Measurements from ENCODE around the gene ASCC1. TPM values are rescaled to one million over a fixed set of nuclear protein-coding genes. Genes with fewer than 3 reads are reported as not detected.

The ASCC1 gene
- total and polyA plus RNA-seq, 2 donors (not counting 3 experiments of a cell fraction or from before 2014, with no cell fraction given) = 16.0 to 24.9 TPM

GRCh38 chr10:72235544-72236279 lies 19.6 kb upstream of the ASCC1 start:
- intact Hi-C loops (cut with micrococcal nuclease) (no loop called here), dilution Hi-C loops (cut with MboI; ENCODE audit: extremely low pct_ligation_motif_present, low sequenced_read_pairs) (no loop called here)
- Histone ChIP-seq H3K79me2 (ENCODE audit: control insufficient read depth, insufficient read depth, low read length) (no peaks in the 10 kb centered on the region), H3K9me1 (replicated peaks; ENCODE audit: control insufficient read depth, extremely low read depth, insufficient read depth, low read length) (no peaks in the 10 kb centered on the region), H3K9ac (replicated peaks; ENCODE audit: extremely low read depth, insufficient read depth, low read length) (no peak overlapping the region), H3K27ac (ENCODE audit: insufficient read depth, low read depth, low read length) (no peak overlapping the region), H3K9me3 (replicated peaks; ENCODE audit: control insufficient read depth, insufficient read depth, low read length) (no peaks in the 10 kb centered on the region), H3K4me2 (ENCODE audit: insufficient read depth, low read length) (no peak overlapping the region), H3K4me3 (replicated peaks in 1 of 3; ENCODE audit: insufficient read depth in 1 of 3, low read depth in 1 of 3, low read length in 3 of 3) (no peak overlapping the region), H3K27me3 (ENCODE audit: control insufficient read depth in 2 of 2, insufficient read depth in 2 of 2, low read length in 2 of 2) (no peaks in the 10 kb centered on the region), H3K36me3 (ENCODE audit: control insufficient read depth in 2 of 2, extremely low read depth in 1 of 2, insufficient read depth in 2 of 2, low read length in 2 of 2) (peaks cover 0 to 4% of the 10 kb centered on the region in 2 experiments), H3K4me1 (ENCODE audit: control insufficient read depth, extremely low read depth, insufficient read depth, low read length) (no peaks in the 10 kb centered on the region), H2AFZ (ENCODE audit: low read depth, low read length) (no peak overlapping the region), H4K20me1 (replicated peaks; ENCODE audit: control insufficient read depth, extremely low read depth, insufficient read depth, low read length) (no peaks in the 10 kb centered on the region)
- no TSS peak for BruUV-seq (replicated peaks)
- TF ChIP-seq POLR2AphosphoS5 (IDR thresholded peaks at IDR 0.05; ENCODE audit: insufficient read depth, low read depth, low read length) = no peak
- TF ChIP-seq, protein P1, sequence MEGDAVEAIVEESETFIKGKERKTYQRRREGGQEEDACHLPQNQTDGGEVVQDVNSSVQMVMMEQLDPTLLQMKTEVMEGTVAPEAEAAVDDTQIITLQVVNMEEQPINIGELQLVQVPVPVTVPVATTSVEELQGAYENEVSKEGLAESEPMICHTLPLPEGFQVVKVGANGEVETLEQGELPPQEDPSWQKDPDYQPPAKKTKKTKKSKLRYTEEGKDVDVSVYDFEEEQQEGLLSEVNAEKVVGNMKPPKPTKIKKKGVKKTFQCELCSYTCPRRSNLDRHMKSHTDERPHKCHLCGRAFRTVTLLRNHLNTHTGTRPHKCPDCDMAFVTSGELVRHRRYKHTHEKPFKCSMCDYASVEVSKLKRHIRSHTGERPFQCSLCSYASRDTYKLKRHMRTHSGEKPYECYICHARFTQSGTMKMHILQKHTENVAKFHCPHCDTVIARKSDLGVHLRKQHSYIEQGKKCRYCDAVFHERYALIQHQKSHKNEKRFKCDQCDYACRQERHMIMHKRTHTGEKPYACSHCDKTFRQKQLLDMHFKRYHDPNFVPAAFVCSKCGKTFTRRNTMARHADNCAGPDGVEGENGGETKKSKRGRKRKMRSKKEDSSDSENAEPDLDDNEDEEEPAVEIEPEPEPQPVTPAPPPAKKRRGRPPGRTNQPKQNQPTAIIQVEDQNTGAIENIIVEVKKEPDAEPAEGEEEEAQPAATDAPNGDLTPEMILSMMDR (IDR thresholded peaks at IDR 0.05; ENCODE audit: extremely low read depth in 1 of 2, insufficient read depth in 1 of 2, low read depth in 1 of 2, low read length in 2 of 2) = no peak
- TF ChIP-seq, protein P2, sequence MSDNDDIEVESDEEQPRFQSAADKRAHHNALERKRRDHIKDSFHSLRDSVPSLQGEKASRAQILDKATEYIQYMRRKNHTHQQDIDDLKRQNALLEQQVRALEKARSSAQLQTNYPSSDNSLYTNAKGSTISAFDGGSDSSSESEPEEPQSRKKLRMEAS (IDR thresholded peaks at IDR 0.05; ENCODE audit: insufficient read depth, insufficient read length) = no peak
- TF ChIP-seq FOS (IDR thresholded peaks at IDR 0.05; ENCODE audit: borderline replicate concordance, insufficient read depth, low read length) = no peak
- no peak for TF ChIP-seq GATA2 (IDR thresholded peaks at IDR 0.05; ENCODE audit: insufficient read depth, insufficient read length, low read depth, low read length)
- no peak for TF ChIP-seq MYC (IDR thresholded peaks at IDR 0.05; ENCODE audit: low read depth, low read length)
- no peak for TF ChIP-seq JUN (IDR thresholded peaks at IDR 0.05; ENCODE audit: borderline replicate concordance, insufficient read depth, insufficient read length, low read depth)
- no peak for DNase-seq (ENCODE audit: low read depth, low spot score)
- ChIA-PET CTCF (interaction anchor here (0.8 to 3.2 kb wide), 3 partner anchors 12 to 109 kb away, joined by 3 to 11 read pairs (median 7); no protein-coding TSS in a partner anchor), POLR2A (interaction anchor here (0.7 kb wide), 1 partner anchor 85 kb away, joined by 4 read pairs; no protein-coding TSS in a partner anchor)
- FAIRE-seq = no peak
